ENCODE measurements around the gene PON2. TPM values are rescaled to one million over a fixed set of nuclear protein-coding genes. Genes with fewer than 3 reads are reported as not detected.
"Not testable (repeated sequence)": the region's sequence is repeated elsewhere in the genome, so short reads cannot be mapped to it uniquely, and the experiment has no call there.

The PON2 gene
- total RNA-seq, 6 experiments from 2014 or later, result 63.7 to 79.0 (median 72.0) TPM

DNA sequence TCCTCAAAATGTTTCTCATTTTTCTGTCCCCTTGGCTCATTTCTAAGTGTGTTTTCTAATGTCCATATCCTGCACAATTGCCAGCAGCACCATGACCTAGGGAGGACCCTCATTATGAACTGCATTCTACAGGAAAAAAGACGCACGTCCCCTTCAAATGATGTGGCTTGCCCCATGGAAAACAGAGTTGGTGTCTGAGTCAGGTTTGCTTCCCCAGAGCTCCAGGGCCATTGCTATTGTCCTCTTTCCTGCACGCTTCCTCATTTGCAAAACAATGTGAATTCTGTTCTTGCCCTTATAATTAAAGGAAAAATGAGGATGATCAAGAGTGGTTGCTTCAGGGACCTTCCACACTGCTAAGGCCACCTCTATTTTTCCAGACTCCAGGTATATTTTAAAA, 36.2 kb upstream of the PON2 start:
- H3K9me3 Mint-ChIP-seq, result no peaks in the 10 kb centered on the region
- TF ChIP-seq, protein P1, sequence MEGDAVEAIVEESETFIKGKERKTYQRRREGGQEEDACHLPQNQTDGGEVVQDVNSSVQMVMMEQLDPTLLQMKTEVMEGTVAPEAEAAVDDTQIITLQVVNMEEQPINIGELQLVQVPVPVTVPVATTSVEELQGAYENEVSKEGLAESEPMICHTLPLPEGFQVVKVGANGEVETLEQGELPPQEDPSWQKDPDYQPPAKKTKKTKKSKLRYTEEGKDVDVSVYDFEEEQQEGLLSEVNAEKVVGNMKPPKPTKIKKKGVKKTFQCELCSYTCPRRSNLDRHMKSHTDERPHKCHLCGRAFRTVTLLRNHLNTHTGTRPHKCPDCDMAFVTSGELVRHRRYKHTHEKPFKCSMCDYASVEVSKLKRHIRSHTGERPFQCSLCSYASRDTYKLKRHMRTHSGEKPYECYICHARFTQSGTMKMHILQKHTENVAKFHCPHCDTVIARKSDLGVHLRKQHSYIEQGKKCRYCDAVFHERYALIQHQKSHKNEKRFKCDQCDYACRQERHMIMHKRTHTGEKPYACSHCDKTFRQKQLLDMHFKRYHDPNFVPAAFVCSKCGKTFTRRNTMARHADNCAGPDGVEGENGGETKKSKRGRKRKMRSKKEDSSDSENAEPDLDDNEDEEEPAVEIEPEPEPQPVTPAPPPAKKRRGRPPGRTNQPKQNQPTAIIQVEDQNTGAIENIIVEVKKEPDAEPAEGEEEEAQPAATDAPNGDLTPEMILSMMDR (IDR thresholded peaks at IDR 0.05), result no peak
- peaks cover 9% of the 10 kb centered on the region for H3K27me3 Mint-ChIP-seq (ENCODE audit: insufficient read depth)
- H3K4me3 Mint-ChIP-seq, result no peak overlapping the region
- peaks cover 9% of the 10 kb centered on the region for H3K4me1 Mint-ChIP-seq (ENCODE audit: low read depth)
- no peak for DNase-seq
- H3K27ac Mint-ChIP-seq, result no peak overlapping the region
- no peaks in the 10 kb centered on the region for H3K36me3 Mint-ChIP-seq (ENCODE audit: low read depth)

DNA sequence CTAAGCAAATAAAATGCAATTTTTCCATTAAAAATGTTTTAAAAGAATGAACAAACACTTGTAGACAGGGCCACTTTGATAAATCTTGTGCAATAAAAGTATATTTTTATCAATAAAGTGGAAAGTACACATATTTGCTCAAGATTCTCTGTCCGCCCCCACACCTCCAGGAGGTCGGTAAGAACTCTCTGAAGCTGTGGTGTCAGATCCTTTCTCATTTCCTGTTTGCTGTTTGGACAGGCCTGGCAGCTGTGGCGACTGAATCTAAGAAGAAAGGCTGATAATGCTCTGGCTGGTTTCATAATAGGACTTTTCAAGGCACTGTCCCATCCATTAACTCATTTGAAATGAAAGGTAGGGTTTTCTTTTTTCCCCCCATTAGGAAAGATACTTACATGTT, 35.6 kb upstream of the PON2 start:
- Mint-ChIP-seq H3K4me3 (no peak overlapping the region), H3K27ac (no peak overlapping the region), H3K27me3 (ENCODE audit: insufficient read depth) (peaks cover 9% of the 10 kb centered on the region), H3K36me3 (ENCODE audit: low read depth) (no peaks in the 10 kb centered on the region), H3K4me1 (ENCODE audit: low read depth) (peaks cover 9% of the 10 kb centered on the region), H3K9me3 (no peaks in the 10 kb centered on the region)
- no peak for DNase-seq
- TF ChIP-seq, protein P1 (IDR thresholded peaks at IDR 0.05), result no peak

DNA sequence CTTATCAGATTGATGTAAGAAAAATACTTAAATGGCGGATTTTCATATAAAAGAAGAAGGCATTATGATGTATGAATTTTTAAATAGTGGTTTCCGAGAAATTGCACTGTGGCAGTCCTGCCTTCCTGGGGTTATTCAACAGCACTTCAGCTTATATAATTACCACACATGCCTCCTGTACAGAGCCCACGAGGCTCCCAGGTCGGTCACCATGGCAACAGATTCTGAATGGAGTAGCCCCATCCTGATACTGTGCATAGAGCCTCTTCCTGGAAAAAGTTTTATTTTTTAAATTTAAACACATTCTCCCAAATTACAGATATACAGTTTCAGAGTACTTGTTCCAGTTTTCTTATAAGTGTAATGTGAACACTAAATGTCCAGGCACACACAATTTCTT, 35.0 kb upstream of the PON2 start:
- no peak for DNase-seq
- peaks cover 9% of the 10 kb centered on the region for H3K4me1 Mint-ChIP-seq (ENCODE audit: low read depth)
- no peaks in the 10 kb centered on the region for H3K9me3 Mint-ChIP-seq
- H3K27me3 Mint-ChIP-seq (ENCODE audit: insufficient read depth), result peaks cover 9% of the 10 kb centered on the region
- H3K4me3 Mint-ChIP-seq, result no peak overlapping the region
- H3K27ac Mint-ChIP-seq, result no peak overlapping the region
- H3K36me3 Mint-ChIP-seq (ENCODE audit: low read depth), result no peaks in the 10 kb centered on the region
- TF ChIP-seq, protein P1 (IDR thresholded peaks at IDR 0.05), result no peak

DNA sequence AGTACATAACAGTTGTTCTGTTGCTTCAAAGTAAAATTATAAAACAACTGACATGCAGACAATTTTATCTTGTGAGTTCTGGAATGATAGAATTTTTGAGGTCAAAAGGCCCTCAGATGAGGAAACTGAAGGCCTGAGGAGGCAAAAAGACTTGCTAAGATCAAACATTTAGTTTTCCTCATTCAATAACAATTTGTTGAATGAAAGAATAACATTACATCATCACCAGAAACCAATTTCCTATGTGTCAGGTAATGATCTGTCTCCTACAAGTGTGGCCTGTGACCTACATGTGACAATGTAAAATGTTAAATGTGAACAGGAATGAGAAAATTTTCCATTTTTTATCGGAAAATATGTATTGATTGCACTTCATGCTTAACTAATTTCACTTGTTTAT, 34.4 kb upstream of the PON2 start:
- DNase-seq, result no peak
- TF ChIP-seq, protein P1 (IDR thresholded peaks at IDR 0.05), result no peak
- H3K27ac Mint-ChIP-seq, result no peak overlapping the region
- H3K4me1 Mint-ChIP-seq (ENCODE audit: low read depth), result peaks cover 9% of the 10 kb centered on the region
- H3K27me3 Mint-ChIP-seq (ENCODE audit: insufficient read depth), result peaks cover 4% of the 10 kb centered on the region
- H3K9me3 Mint-ChIP-seq, result no peaks in the 10 kb centered on the region
- H3K36me3 Mint-ChIP-seq (ENCODE audit: low read depth), result no peaks in the 10 kb centered on the region
- H3K4me3 Mint-ChIP-seq, result no peak overlapping the region

DNA sequence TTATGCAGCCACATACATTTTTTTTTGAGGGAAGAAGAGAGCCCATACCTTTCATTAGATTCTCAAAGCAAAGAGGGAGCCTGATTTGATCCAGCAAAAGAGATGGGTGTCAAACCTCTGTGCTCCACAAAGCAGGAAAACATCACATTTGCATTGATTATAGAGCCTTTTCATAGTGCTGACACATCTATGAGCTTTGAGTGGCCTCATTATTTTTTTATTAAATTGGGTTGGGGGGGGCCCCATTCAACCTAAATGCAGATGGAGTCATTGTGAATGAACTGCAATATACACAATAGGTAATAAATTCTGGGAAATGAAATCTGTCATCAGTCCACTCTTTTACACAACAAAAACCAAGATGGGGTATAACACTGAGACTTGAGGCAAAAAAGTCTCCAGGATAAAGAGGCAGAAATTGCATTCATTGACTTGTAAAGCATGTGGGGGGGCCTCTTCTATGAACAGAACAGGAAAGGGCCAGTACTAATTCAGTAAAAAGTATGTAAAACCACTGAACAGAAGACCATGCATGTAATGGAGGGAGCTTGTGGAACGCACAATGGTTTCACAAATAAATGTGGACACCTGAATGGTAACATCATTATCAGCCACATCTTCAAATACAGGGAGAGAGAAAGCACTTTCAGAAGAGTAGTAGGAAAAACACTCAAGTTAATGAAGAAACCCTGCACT, 33.2 kb upstream of the PON2 start:
- H3K4me1 Mint-ChIP-seq (ENCODE audit: low read depth), result peaks cover 9% of the 10 kb centered on the region
- TF ChIP-seq, protein P1 (IDR thresholded peaks at IDR 0.05), result no peak
- peaks cover 1% of the 10 kb centered on the region for H3K27me3 Mint-ChIP-seq (ENCODE audit: insufficient read depth)
- no peaks in the 10 kb centered on the region for H3K9me3 Mint-ChIP-seq
- no peaks in the 10 kb centered on the region for H3K36me3 Mint-ChIP-seq (ENCODE audit: low read depth)
- no peak for DNase-seq
- H3K27ac Mint-ChIP-seq, result no peak overlapping the region
- H3K4me3 Mint-ChIP-seq, result no peak overlapping the region

DNA sequence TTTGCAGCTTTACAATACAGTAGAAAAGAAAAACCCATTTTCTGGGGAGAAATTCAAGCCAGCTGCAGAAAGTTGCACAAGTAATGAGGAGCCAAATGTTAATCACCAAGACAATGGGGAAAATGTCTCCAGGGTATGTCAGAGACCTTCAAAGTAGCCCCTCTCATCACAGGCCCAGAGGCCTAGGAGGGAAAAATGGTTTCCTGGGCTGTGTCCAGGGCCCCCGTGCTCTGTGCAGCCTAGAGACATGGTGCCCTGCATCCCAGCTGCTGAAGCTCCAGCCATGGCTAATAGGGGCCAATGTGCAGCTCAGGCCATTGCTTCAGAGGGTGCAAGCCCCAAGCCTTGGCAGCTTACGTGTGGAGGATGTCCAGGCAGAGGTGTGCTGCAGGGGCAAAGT, 25.8 kb upstream of the PON2 start:
- not testable (repeated sequence) for DNase-seq

More for the DNA sequence above, 25.8 kb upstream of the PON2 start:
- H3K4me3 Mint-ChIP-seq; H3K27ac Mint-ChIP-seq; H3K27me3 Mint-ChIP-seq (ENCODE audit: insufficient read depth); H3K4me1 Mint-ChIP-seq (ENCODE audit: low read depth); H3K36me3 Mint-ChIP-seq (ENCODE audit: low read depth): not testable (repeated sequence)
- peaks cover 11% of the 10 kb centered on the region; the same call in 1 of the 2 replicates for H3K9me3 Mint-ChIP-seq
